GM23338 (cell line): Measurements from ENCODE around the gene DCAF16. TPM values are rescaled to one million over a fixed set of nuclear protein-coding genes. Genes with fewer than 3 reads are reported as not detected.

ENCODE experiments used
- ATAC-seq: fragments of 200-7000 bp; cut with Tn5 transposase; 3 replicates; pipeline ENCODE4 v1.9.1; 2020
- DNase-seq: peaks from one replicate; pipeline ENCODE4 v3.0.0-alpha.2; 2015; ENCODE audit warnings: low spot score
- H2AFZ ChIP-seq: fragments of 200-600 bp; sonication (generic); 2 replicates; pipeline ENCODE4 v1.8.0; 2016; ENCODE audit warnings: antibody characterized with exemption, mild to moderate bottlenecking, moderate library complexity
- H3F3A ChIP-seq: fragments of 200-600 bp; sonication (generic); replicated peaks from 2 replicates; pipeline ENCODE4 v1.8.0; 2017; ENCODE audit warnings: antibody characterized with exemption, mixed run types, low read depth
- H3K27ac ChIP-seq: fragments of 200-600 bp; sonication (generic); 2 replicates; pipeline ENCODE4 v1.6.1; 2016; ENCODE audit warnings: low read depth
- H3K27me3 ChIP-seq: fragments of 200-600 bp; sonication (generic); 2 replicates; pipeline ENCODE4 v1.8.0; 2016; ENCODE audit warnings: mild to moderate bottlenecking, mixed run types, moderate library complexity; ENCODE audit not compliant: insufficient read depth
- H3K36me3 ChIP-seq: fragments of 200-600 bp; sonication (generic); 2 replicates; pipeline ENCODE4 v1.8.0; 2016; ENCODE audit warnings: mild to moderate bottlenecking; ENCODE audit not compliant: insufficient read depth
- H3K4me1 ChIP-seq: fragments of 200-600 bp; sonication (generic); 2 replicates; pipeline ENCODE4 v1.8.0; 2016; ENCODE audit warnings: mild to moderate bottlenecking, moderate library complexity; ENCODE audit not compliant: insufficient read depth
- H3K4me2 ChIP-seq: fragments of 200-600 bp; sonication (generic); 2 replicates; pipeline ENCODE4 v1.7.1; 2017; ENCODE audit warnings: mixed run types
- H3K4me3 ChIP-seq: fragments of 200-600 bp; sonication (generic); 2 replicates; pipeline ENCODE4 v1.6.1; 2016; ENCODE audit warnings: mixed run types
- H3K79me2 ChIP-seq: fragments of 200-600 bp; sonication (generic); replicated peaks from 2 replicates; pipeline ENCODE4 v1.8.0; 2017; ENCODE audit warnings: mild to moderate bottlenecking; ENCODE audit not compliant: insufficient read depth
- H3K9me2 ChIP-seq: fragments of 200-600 bp; sonication (generic); 2 replicates; pipeline ENCODE4 v1.8.0; 2017; ENCODE audit not compliant: insufficient read depth
- H4K20me1 ChIP-seq: fragments of 200-600 bp; sonication (generic); replicated peaks from 2 replicates; pipeline ENCODE4 v1.8.0; 2017; ENCODE audit warnings: mild to moderate bottlenecking; ENCODE audit not compliant: insufficient read depth
- H3K27ac Mint-ChIP-seq: 2 replicates; pipeline ENCODE4 v1.8.0; 2020; ENCODE audit warnings: inconsistent platforms, mild to moderate bottlenecking, moderate library complexity, mixed read lengths
- H3K27me3 Mint-ChIP-seq: 3 replicates; pipeline ENCODE4 v1.8.0; 2022; ENCODE audit warnings: low read depth, mild to moderate bottlenecking, moderate library complexity, mixed read lengths, inconsistent platforms; ENCODE audit not compliant: insufficient read depth, poor library complexity
- H3K36me3 Mint-ChIP-seq: 3 replicates; pipeline ENCODE4 v1.8.0; 2021; ENCODE audit warnings: low read depth, mild to moderate bottlenecking, inconsistent platforms, moderate library complexity, mixed read lengths
- H3K4me1 Mint-ChIP-seq: 3 replicates; pipeline ENCODE4 v1.8.0; 2020; ENCODE audit warnings: mild to moderate bottlenecking, inconsistent platforms, mixed read lengths
- H3K4me3 Mint-ChIP-seq: 3 replicates; pipeline ENCODE4 v1.8.0; 2021; ENCODE audit warnings: moderate library complexity, mild to moderate bottlenecking, inconsistent platforms, mixed read lengths
- H3K9me3 Mint-ChIP-seq: 3 replicates; pipeline ENCODE4 v1.8.0; 2020; ENCODE audit warnings: moderate library complexity, mild to moderate bottlenecking, inconsistent platforms, mixed read lengths
- ETS1 ChIP-seq: IDR thresholded peaks from 2 replicates; pipeline ENCODE4 v1.6.1; 2016; ENCODE audit warnings: antibody characterized with exemption
- EZH2 ChIP-seq: fragments of 200-600 bp; sonication (generic); IDR thresholded peaks from one replicate; pipeline ENCODE4 v1.8.0; 2017; ENCODE audit warnings: antibody characterized with exemption, mild to moderate bottlenecking, low read depth; ENCODE audit not compliant: unreplicated experiment
- EZH2phosphoT487 ChIP-seq: fragments of 200-600 bp; sonication (generic); IDR thresholded peaks from one replicate; pipeline ENCODE4 v1.8.1; 2018; ENCODE audit warnings: antibody characterized with exemption; ENCODE audit not compliant: unreplicated experiment
- JUNB ChIP-seq: IDR thresholded peaks from one replicate; pipeline ENCODE4 v1.6.1; 2016; ENCODE audit warnings: antibody characterized with exemption; ENCODE audit not compliant: unreplicated experiment
- NANOG ChIP-seq: IDR thresholded peaks from 2 replicates; pipeline ENCODE4 v1.6.1; 2016; ENCODE audit warnings: antibody characterized with exemption, borderline replicate concordance
- POLR2AphosphoS5 ChIP-seq: IDR thresholded peaks from 2 replicates; pipeline ENCODE4 v1.6.1; 2016; ENCODE audit warnings: antibody characterized with exemption, low read depth
- REST ChIP-seq: IDR thresholded peaks from one replicate; pipeline ENCODE4 v1.6.1; 2018; ENCODE audit warnings: antibody characterized with exemption; ENCODE audit not compliant: unreplicated experiment
- STAT1 ChIP-seq: IDR thresholded peaks from one replicate; pipeline ENCODE4 v1.6.1; 2016; ENCODE audit warnings: antibody characterized with exemption; ENCODE audit not compliant: unreplicated experiment
- ZNF114 ChIP-seq: fragments of 250-450 bp; sonication (Bioruptor Pico); IDR thresholded peaks from 2 replicates; pipeline ENCODE4 v1.5.0; 2020; ENCODE audit warnings: mild to moderate bottlenecking, moderate library complexity
- ZNF331 ChIP-seq: fragments of 250-450 bp; sonication (Bioruptor Pico); IDR thresholded peaks from 2 replicates; pipeline ENCODE4 v1.5.0; 2020; ENCODE audit warnings: low read depth, mild to moderate bottlenecking, moderate library complexity
- ZNF462 ChIP-seq: fragments of 250-450 bp; sonication (Bioruptor Pico); IDR thresholded peaks from 2 replicates; pipeline ENCODE4 v1.5.0; 2020; ENCODE audit warnings: mild to moderate bottlenecking, moderate library complexity
- polyA plus RNA-seq: library from polyadenylated mRNA; unstranded; fragments of >200 nt; fragmentation: Nextera tagmentation; extraction: Ambion mirVana; gene quantifications from 2 replicates; pipeline ENCODE4 v1.2.1, GENCODE V29; 2016
- total RNA-seq: library from RNA; depleted of rRNA; stranded (reverse); fragments of >200 nt; shearing (Covaris generic); gene quantifications from 2 replicates; pipeline ENCODE4 v1.2.3, GENCODE V29; 2014
- TF ChIP-seq, protein P1 (sequence below), 2 experiments: fragments of 200-600 bp in 1 of 2; sonication (generic) in 1 of 2; conservative IDR thresholded peaks; 2 replicates each; pipeline versions ENCODE4 v1.5.1 to v1.6.1; 2016 to 2017; ENCODE audit warnings: antibody characterized with exemption in 2 of 2, low read depth in 2 of 2, mild to moderate bottlenecking in 2 of 2, moderate library complexity in 1 of 2

The DCAF16 gene
- total and polyA plus RNA-seq, 2 experiments from 2014 or later = 28.7 to 46.3 TPM

DNA sequence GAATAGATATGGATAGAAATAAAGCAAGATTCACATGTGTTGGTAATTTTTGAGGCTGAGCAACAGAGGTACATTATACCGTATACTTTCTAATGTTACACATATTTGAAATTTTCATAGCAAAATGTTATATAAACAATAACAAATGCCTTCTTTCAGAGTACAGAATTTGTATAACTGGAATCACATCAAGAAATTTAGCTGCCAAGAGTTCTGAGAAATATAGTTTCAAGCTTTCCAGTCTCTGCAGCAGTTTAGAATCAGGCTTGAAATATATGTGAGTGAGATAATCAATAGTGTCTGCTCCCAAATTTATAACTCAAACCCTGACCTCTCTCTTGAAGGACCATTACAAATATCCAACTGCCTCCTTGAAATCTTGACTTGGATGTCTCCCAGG lies 52.9 kb downstream of the DCAF16 start (continued):
- TF ChIP-seq ZNF462 (CRISPR knock-in tag) (no peak), ETS1 (no peak)

- no peak for ATAC-seq
- no peak overlapping the region for H3K27ac Mint-ChIP-seq
- TF ChIP-seq ZNF114 (CRISPR knock-in tag) (no peak), ETS1 (no peak), EZH2 (no peak), ZNF331 (CRISPR knock-in tag) (no peak), STAT1 (no peak), REST (no peak), JUNB (no peak), POLR2AphosphoS5 (no peak), NANOG (no peak), EZH2phosphoT487 (no peak)
- TF ChIP-seq, protein P1, sequence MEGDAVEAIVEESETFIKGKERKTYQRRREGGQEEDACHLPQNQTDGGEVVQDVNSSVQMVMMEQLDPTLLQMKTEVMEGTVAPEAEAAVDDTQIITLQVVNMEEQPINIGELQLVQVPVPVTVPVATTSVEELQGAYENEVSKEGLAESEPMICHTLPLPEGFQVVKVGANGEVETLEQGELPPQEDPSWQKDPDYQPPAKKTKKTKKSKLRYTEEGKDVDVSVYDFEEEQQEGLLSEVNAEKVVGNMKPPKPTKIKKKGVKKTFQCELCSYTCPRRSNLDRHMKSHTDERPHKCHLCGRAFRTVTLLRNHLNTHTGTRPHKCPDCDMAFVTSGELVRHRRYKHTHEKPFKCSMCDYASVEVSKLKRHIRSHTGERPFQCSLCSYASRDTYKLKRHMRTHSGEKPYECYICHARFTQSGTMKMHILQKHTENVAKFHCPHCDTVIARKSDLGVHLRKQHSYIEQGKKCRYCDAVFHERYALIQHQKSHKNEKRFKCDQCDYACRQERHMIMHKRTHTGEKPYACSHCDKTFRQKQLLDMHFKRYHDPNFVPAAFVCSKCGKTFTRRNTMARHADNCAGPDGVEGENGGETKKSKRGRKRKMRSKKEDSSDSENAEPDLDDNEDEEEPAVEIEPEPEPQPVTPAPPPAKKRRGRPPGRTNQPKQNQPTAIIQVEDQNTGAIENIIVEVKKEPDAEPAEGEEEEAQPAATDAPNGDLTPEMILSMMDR (conservative IDR thresholded peaks at IDR 0.05; ENCODE audit: low read depth in 2 of 2) = no peak
Observed at GRCh38 chr4:17753646-17754045, 56.9 kb downstream of the DCAF16 start.

More at GRCh38 chr4:17753646-17754045, 56.9 kb downstream of the DCAF16 start:
- Mint-ChIP-seq H3K4me1 (no peaks in the 10 kb centered on the region), H3K9me3 (no peaks in the 10 kb centered on the region), H3K4me3 (no peak overlapping the region), H3K36me3 (no peaks in the 10 kb centered on the region), H3K27me3 (no peaks in the 10 kb centered on the region)
- no peaks in the 10 kb centered on the region for H3K9me2 ChIP-seq
- no peaks in the 10 kb centered on the region for H3K4me1 ChIP-seq
- H3F3A ChIP-seq = no peaks in the 10 kb centered on the region
- no peak overlapping the region for H2AFZ ChIP-seq
- no peak overlapping the region for H3K4me2 ChIP-seq
- H3K36me3 ChIP-seq = no peaks in the 10 kb centered on the region
- DNase-seq = no peak
- no peak overlapping the region for H3K4me3 ChIP-seq
- no peaks in the 10 kb centered on the region for H3K79me2 ChIP-seq
- no peaks in the 10 kb centered on the region for H4K20me1 ChIP-seq
- H3K27ac ChIP-seq = no peak overlapping the region
- H3K27me3 ChIP-seq = no peaks in the 10 kb centered on the region
